K562 (cell line): Measurements from ENCODE around the gene IQCE. TPM values are rescaled to one million over a fixed set of nuclear protein-coding genes. Genes with fewer than 3 reads are reported as not detected.

Experiments used
- ATAC-seq: fragments of 200-7000 bp; cut with Tn5 transposase; 3 replicates; pipeline ENCODE4 v1.9.1; 2020; ENCODE audit warnings: moderate library complexity
- BruUV-seq: library from RNA; stranded (reverse); fragments of 400-500 nt; replicated peaks from 2 replicates; lab custom pipeline; 2021; lab: Mats Ljungman, UMichigan
- CTCF ChIA-PET: fragments of 300-600 bp; formaldehyde crosslinking; extraction: SDS; loops from one replicate; lab custom pipeline; 2021; ENCODE audit warnings: low intra/inter-chr PET ratio; lab: Yijun Ruan, JAX
- POLR2A ChIA-PET: fragments of 300-600, 350-650 bp; sonication (Branson Sonifier 250); formaldehyde crosslinking; extraction: SDS; loops from one replicate; lab custom pipeline; 2021; ENCODE audit warnings: antibody characterized with exemption, inconsistent platforms; lab: Yijun Ruan, JAX
- DNase-seq, 4 experiments: peaks; one replicate each; pipeline versions ENCODE4 v3.0.0 to v3.0.0-alpha.2; 2011 to 2018; ENCODE audit warnings: low spot score in 3 of 4, mixed read lengths in 3 of 4; ENCODE audit errors: extremely low read depth in 1 of 4
- FAIRE-seq: peaks from 2 replicates; lab custom pipeline; 2011; peaks lifted over from hg19 to GRCh38; lab: Jason Lieb, UNC
- H2AFZ ChIP-seq: 2 replicates; pipeline ENCODE4 v1.6.0; 2011; ENCODE audit warnings: low read depth, low read length, control low read depth, inconsistent platforms
- H3K27ac ChIP-seq: fragments of 200-600 bp; 3 replicates; pipeline ENCODE4 v1.8.0; 2011; ENCODE audit warnings: low read depth, mild to moderate bottlenecking, control low read depth, inconsistent platforms, low read length, moderate library complexity, mixed read lengths; ENCODE audit errors: extremely low read depth
- H3K27me3 ChIP-seq, 2 experiments: fragments of 300-600 bp in 1 of 2; 2 replicates in 1 of 2; 3 replicates in 1 of 2; pipeline versions ENCODE4 v1.6.0 to v1.8.0; 2011; ENCODE audit warnings: inconsistent platforms in 2 of 2, low read length in 2 of 2, mild to moderate bottlenecking in 1 of 2, mixed read lengths in 1 of 2, moderate library complexity in 1 of 2; ENCODE audit not compliant: control insufficient read depth in 2 of 2, insufficient read depth in 2 of 2
- H3K36me3 ChIP-seq: fragments of 300-600 bp; 3 replicates; pipeline ENCODE4 v1.8.0; 2011; ENCODE audit warnings: mild to moderate bottlenecking, low read length, inconsistent platforms; ENCODE audit not compliant: control insufficient read depth, insufficient read depth
- H3K4me1 ChIP-seq, 2 experiments: fragments of 200-600 bp in 1 of 2; replicated peaks in 1 of 2; 2 replicates in 1 of 2; 3 replicates in 1 of 2; pipeline versions ENCODE4 v1.5.1 to v1.8.0; 2011; ENCODE audit warnings: inconsistent platforms in 2 of 2, low read length in 2 of 2, mild to moderate bottlenecking in 1 of 2, mixed read lengths in 1 of 2, moderate library complexity in 1 of 2; ENCODE audit not compliant: control insufficient read depth in 2 of 2, insufficient read depth in 2 of 2
- H3K4me2 ChIP-seq: 2 replicates; pipeline ENCODE4 v1.6.1; 2011; ENCODE audit warnings: low read length, control low read depth, inconsistent platforms, mixed read lengths; ENCODE audit not compliant: insufficient read depth
- H3K4me3 ChIP-seq: fragments of 200-600 bp; sonication (generic), shearing (Covaris generic); 2 replicates; pipeline ENCODE4 v1.5.1; 2016; ENCODE audit warnings: control low read depth, inconsistent platforms
- H3K79me2 ChIP-seq: fragments of 200-600 bp; 3 replicates; pipeline ENCODE4 v1.8.0; 2011; ENCODE audit warnings: low read length, inconsistent platforms; ENCODE audit not compliant: control insufficient read depth, insufficient read depth
- H3K9ac ChIP-seq, 2 experiments: 2 replicates each; pipeline versions ENCODE4 v1.6.0 to v1.6.1; 2011; ENCODE audit warnings: low read depth in 2 of 2, low read length in 2 of 2, control low read depth in 1 of 2, inconsistent platforms in 1 of 2, mild to moderate bottlenecking in 1 of 2, mixed read lengths in 1 of 2; ENCODE audit not compliant: insufficient read depth in 1 of 2
- H3K9me1 ChIP-seq: one replicate; pipeline ENCODE4 v1.6.0; 2011; ENCODE audit warnings: inconsistent platforms, mild to moderate bottlenecking, low read length, moderate library complexity; ENCODE audit not compliant: control insufficient read depth, insufficient read depth
- H3K9me3 ChIP-seq: replicated peaks from 2 replicates; pipeline ENCODE4 v1.5.1; 2011; ENCODE audit warnings: low read depth, low read length, inconsistent platforms; ENCODE audit not compliant: control insufficient read depth, insufficient read depth
- H4K20me1 ChIP-seq: replicated peaks from 2 replicates; pipeline ENCODE4 v1.6.1; 2011; ENCODE audit warnings: low read length, inconsistent platforms, mixed read lengths; ENCODE audit not compliant: control insufficient read depth, insufficient read depth
- BHLHE40 ChIP-seq: IDR thresholded peaks from 2 replicates; pipeline ENCODE4 v1.6.1; 2011; ENCODE audit warnings: low read length, improper control_type of control experiment
- CBFA2T2 ChIP-seq: fragments of 450-650 bp; conservative IDR thresholded peaks from 2 replicates; pipeline ENCODE4 v1.6.1; 2017; ENCODE audit warnings: mild to moderate bottlenecking
- CEBPG ChIP-seq, 3 experiments: fragments of 200-800 bp in 1 of 3; sonication (Bioruptor generic) in 1 of 3; sonication (generic) in 1 of 3; formaldehyde crosslinking in 1 of 3; IDR thresholded peaks in 2 of 3; conservative IDR thresholded peaks in 1 of 3; 2 replicates each; pipeline versions ENCODE4 v1.6.1 to v1.8.0; 2016 to 2022; ENCODE audit warnings: missing compliant biosample characterization in 2 of 3, missing genetic modification characterization in 2 of 3, mild to moderate bottlenecking in 1 of 3, missing genetic modification reagents in 1 of 3
- DIDO1 ChIP-seq: fragments of 450-650 bp; IDR thresholded peaks from 2 replicates; pipeline ENCODE4 v1.6.1; 2016; ENCODE audit warnings: low read depth, missing biosample characterization, missing genetic modification characterization
- ESRRA ChIP-seq: fragments of 450-650 bp; IDR thresholded peaks from 2 replicates; pipeline ENCODE4 v1.6.1; 2014; ENCODE audit warnings: low read depth, mild to moderate bottlenecking, moderate library complexity, borderline replicate concordance
- GTF2E2 ChIP-seq: fragments of 200-800 bp; sonication (Bioruptor generic); IDR thresholded peaks from 2 replicates; pipeline ENCODE4 v1.6.1; 2016; ENCODE audit warnings: missing genetic modification characterization, missing compliant biosample characterization
- NCOA1 ChIP-seq: fragments of 450-650 bp; IDR thresholded peaks from 2 replicates; pipeline ENCODE4 v1.6.1; 2016; ENCODE audit warnings: low read depth
- OTX1 ChIP-seq: fragments of 450-650 bp; formaldehyde crosslinking; IDR thresholded peaks from 2 replicates; pipeline ENCODE4 v1.4.0; 2022; ENCODE audit warnings: mild to moderate bottlenecking
- RBM25 ChIP-seq: fragments of 200-400 bp; formaldehyde crosslinking; IDR thresholded peaks from 2 replicates; pipeline ENCODE4 v1.6.1; 2018; ENCODE audit warnings: low read length, low read depth, moderate library complexity; ENCODE audit not compliant: severe bottlenecking
- RNF2 ChIP-seq: sonication (generic); IDR thresholded peaks from 2 replicates; pipeline ENCODE4 v1.6.1; 2016
- TCFL5 ChIP-seq: fragments of 250-450 bp; sonication (Bioruptor Pico); conservative IDR thresholded peaks from 2 replicates; pipeline ENCODE4 v1.6.1; 2021; ENCODE audit warnings: mild to moderate bottlenecking, moderate library complexity, matching md5 sums
- USF2 ChIP-seq: sonication (generic); formaldehyde crosslinking; IDR thresholded peaks from 2 replicates; pipeline ENCODE4 v1.5.0; 2020; ENCODE audit warnings: missing genetic modification reagents
- ZBED1 ChIP-seq: IDR thresholded peaks from 2 replicates; pipeline ENCODE4 v1.6.1; 2014
- ZNF134 ChIP-seq: fragments of 250-450 bp; sonication (Bioruptor Pico); conservative IDR thresholded peaks from 2 replicates; pipeline ENCODE4 v1.4.0; 2020
- ZNF23 ChIP-seq: fragments of 250-450 bp; sonication (Bioruptor Pico); IDR thresholded peaks from 2 replicates; pipeline ENCODE4 v1.4.0; 2020; ENCODE audit warnings: mild to moderate bottlenecking
- ZNF699 ChIP-seq: fragments of 250-450 bp; sonication (Bioruptor Pico); IDR thresholded peaks from 2 replicates; pipeline ENCODE4 v1.8.0; 2021; ENCODE audit warnings: mild to moderate bottlenecking, moderate library complexity; ENCODE audit not compliant: insufficient replicate concordance
- WGBS: fragments of 100-300 bp; shearing (Covaris generic); methylation state at CpG from one replicate; pipeline ENCODE4 v1.1.6; 2016; ENCODE audit warnings: low coverage, mixed read lengths; ENCODE audit not compliant: insufficient coverage; ENCODE audit errors: missing lambda C conversion rate; 5-methylcytosine and 5-hydroxymethylcytosine counted together
- in situ Hi-C: fragments of 300-500 bp; cut with MboI; formaldehyde crosslinking; loops from 4 replicates; pipeline ENCODE4 v1.15.0; 2018; ENCODE audit warnings: inconsistent platforms, mixed read lengths
- intact Hi-C: fragments of 100-400 bp; cut with micrococcal nuclease; formaldehyde crosslinking; loops from 2 replicates; pipeline ENCODE4 v1.14.2; 2022
- polyA plus RNA-seq, 8 experiments: library from polyadenylated mRNA; depleted of rRNA in 4 of 8; stranded (reverse) in 5 of 8; unstranded in 3 of 8; fragments of >200 nt; fragmentation: Nextera tagmentation in 2 of 8; fragmentation: Illumina TruSeq in 1 of 8; extraction: Ambion mirVana in 2 of 8; extraction: Trizol in 1 of 8; gene quantifications; 2 replicates each; pipeline versions ENCODE4 v1.2.1 to v1.2.3, GENCODE V29; 2011 to 2014; ENCODE audit warnings: inconsistent platforms in 1 of 8, missing spikeins in 1 of 8
- total RNA-seq, 7 experiments: library from RNA; depleted of rRNA in 6 of 7; stranded (reverse); fragments of >200 nt in 6 of 7; fragmentation: Illumina TruSeq in 2 of 7; extraction: Trizol in 2 of 7; gene quantifications; 2 replicates each; pipeline versions ENCODE4 v1.2.1 to v1.2.3, GENCODE V29; 2011 to 2021; ENCODE audit warnings: low replicate concordance in 1 of 7

Gene IQCE
- total and polyA plus RNA-seq, 9 of the 15 experiments (the other 6 are each of a cell fraction or from before 2014, with no cell fraction given), result 0.18 to 8.5 (median 4.2) TPM

- H2AFZ ChIP-seq, result no peak overlapping the region
- ChIA-PET POLR2A (no interaction called here), CTCF (no interaction called here)
- no peaks in the 10 kb centered on the region for H3K9me1 ChIP-seq
- no peak overlapping the region for H3K4me3 ChIP-seq
- in situ Hi-C loops (no loop called here), intact Hi-C loops (no loop called here)
- no peaks in the 10 kb centered on the region for H3K79me2 ChIP-seq
- peaks cover 9% of the 10 kb centered on the region; the same call in 1 of the 3 replicates for H3K36me3 ChIP-seq
- H3K4me2 ChIP-seq, result no peak overlapping the region
- no peak overlapping the region for H3K9ac ChIP-seq
- TF ChIP-seq NCOA1 (no peak), ESRRA (peak; percentile 36; the same call in 1 of the 2 replicates), DIDO1 (tag) (no peak)
- DNase-seq, result no peak
- no peaks in the 10 kb centered on the region for H3K27me3 ChIP-seq
- BruUV-seq, result no TSS peak
- ATAC-seq, result no peak
- 72% methylated on average over 9 of the region's 9 CpGs for WGBS
- H3K9me3 ChIP-seq, result no peaks in the 10 kb centered on the region
- H3K4me1 ChIP-seq, result peaks cover 12 to 19% of the 10 kb centered on the region in 2 experiments; a peak in 4 of 5 replicates
- H4K20me1 ChIP-seq, result no peaks in the 10 kb centered on the region
- H3K27ac ChIP-seq, result no peak overlapping the region
- peak; percentile 6 for FAIRE-seq
Measured at GRCh38 chr7:2573761-2574160, 15.0 kb downstream of the IQCE start.

GRCh38 chr7:2575046-2575732, 16.4 kb downstream of the IQCE start:
- H3K4me2 ChIP-seq, result no peak overlapping the region
- H4K20me1 ChIP-seq, result no peaks in the 10 kb centered on the region
- POLR2A ChIA-PET, result interaction anchor here (0.7 kb wide), 1 partner anchor 29 kb away, joined by 5 read pairs; no protein-coding TSS in a partner anchor
- no peaks in the 10 kb centered on the region for H3K27me3 ChIP-seq
- intact Hi-C loops (no loop called here), in situ Hi-C loops (no loop called here)
- no peak overlapping the region for H2AFZ ChIP-seq
- no peak overlapping the region for H3K4me3 ChIP-seq
- no peaks in the 10 kb centered on the region for H3K79me2 ChIP-seq
- H3K4me1 ChIP-seq, result peaks cover 12 to 19% of the 10 kb centered on the region in 2 experiments; a peak in 4 of 5 replicates
- 72% methylated on average over 20 of the region's 21 CpGs for WGBS
- no TSS peak for BruUV-seq
- H3K9me1 ChIP-seq, result no peaks in the 10 kb centered on the region
- no peak for DNase-seq
- ATAC-seq, result no peak
- no peaks in the 10 kb centered on the region for H3K9me3 ChIP-seq
- FAIRE-seq, result no peak
- H3K27ac ChIP-seq, result no peak overlapping the region
- CTCF ChIA-PET, result no interaction called here
- peaks cover 9% of the 10 kb centered on the region; the same call in 1 of the 3 replicates for H3K36me3 ChIP-seq
- 0 out of 4 replicates have a peak overlapping the region, but pooled peaks of 1 of the 2 experiments have one; percentile 19 for H3K9ac ChIP-seq
- TF ChIP-seq ZNF23 (CRISPR knock-in tag) (no peak), ZNF699 (CRISPR knock-in tag) (no peak), ZBED1 (no peak), ESRRA (no peak), OTX1 (CRISPR knock-in tag) (no peak), CBFA2T2 (no peak), RNF2 (no peak), USF2 (CRISPR knock-in tag) (no peak), GTF2E2 (tag) (no peak), TCFL5 (no peak), BHLHE40 (no peak), CEBPG (CRISPR knock-in tag; IDR thresholded peaks at IDR 0.05) (no peak), CEBPG (tag; conservative IDR thresholded peaks at IDR 0.05 in 1 of 2, IDR thresholded peaks at IDR 0.05 in 1 of 2) (no peak), RBM25 (no peak), ZNF134 (CRISPR knock-in tag) (no peak)
